ENCODE measurements around the gene RPRD1B.

The RPRD1B gene

GRCh38 chr20:38108986-38109541 is 75.5 kb downstream of the RPRD1B start:
- DNase-seq (ENCODE audit: low read depth): peak; percentile 73
- H3K4me3 ChIP-seq (ENCODE audit: low read depth, low read length): no peak overlapping the region
- TF ChIP-seq CTCF (conservative IDR thresholded peaks at IDR 0.05; ENCODE audit: low read depth, low read length): no peak

DNA sequence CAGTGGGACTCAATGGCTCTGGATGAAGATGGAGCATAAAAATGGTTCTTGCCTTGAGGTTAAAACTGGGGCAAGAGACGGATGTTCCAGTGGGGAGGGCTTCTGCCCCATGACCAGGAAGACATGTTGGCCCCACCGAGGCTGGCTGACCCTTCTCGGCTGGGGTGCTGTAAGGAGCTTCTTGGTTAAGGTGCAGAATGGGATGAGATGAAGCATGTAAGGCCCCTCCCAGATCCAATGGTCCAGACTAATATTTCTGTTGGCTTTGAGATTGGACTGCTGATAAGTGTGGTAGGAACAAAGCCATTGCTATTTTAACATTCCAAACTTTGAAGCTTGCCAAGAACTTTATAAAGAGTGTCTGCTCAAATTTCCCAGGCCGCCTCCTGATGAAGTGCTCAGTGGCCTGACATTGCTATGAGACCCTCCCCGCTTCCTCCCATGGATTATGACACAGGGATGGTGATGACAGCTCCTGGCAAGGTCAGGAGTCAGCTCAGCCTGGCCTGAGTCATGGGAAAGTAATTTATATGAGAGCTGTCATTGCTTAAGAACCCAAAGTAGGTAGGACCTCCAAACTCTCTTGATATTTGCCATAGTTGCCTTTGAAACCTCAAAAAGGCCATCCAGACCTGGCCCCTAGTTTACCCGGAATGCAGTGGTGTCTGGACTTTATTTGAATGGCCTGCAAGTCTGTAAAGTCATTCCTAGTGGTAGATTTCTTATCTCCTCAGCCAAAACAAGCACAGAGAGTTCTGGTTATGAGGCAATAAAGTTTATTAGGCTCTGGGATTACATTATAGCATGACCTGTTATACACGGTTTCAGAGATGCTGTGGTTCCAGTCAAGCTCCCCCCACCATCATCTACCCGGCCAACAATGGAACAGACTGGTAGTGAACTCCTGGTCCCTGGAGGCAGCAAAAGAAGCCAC is 76.3 kb downstream of the RPRD1B start:
- TF ChIP-seq CTCF (conservative IDR thresholded peaks at IDR 0.05; ENCODE audit: low read depth, low read length): no peak
- DNase-seq (ENCODE audit: low read depth): peak; percentile 97
- no peak overlapping the region for H3K4me3 ChIP-seq (ENCODE audit: low read depth, low read length)

- no peak for TF ChIP-seq CTCF (conservative IDR thresholded peaks at IDR 0.05; ENCODE audit: low read depth, low read length)
- no peak overlapping the region for H3K4me3 ChIP-seq (ENCODE audit: low read depth, low read length)
- DNase-seq (ENCODE audit: low read depth): no peak
These were observed 77.1 kb downstream of the RPRD1B start for GRCh38 chr20:38110525-38111178.

- DNase-seq (ENCODE audit: low read depth): no peak
- TF ChIP-seq CTCF (conservative IDR thresholded peaks at IDR 0.05; ENCODE audit: low read depth, low read length): no peak
- no peak overlapping the region for H3K4me3 ChIP-seq (ENCODE audit: low read depth, low read length)
These were observed 78.1 kb downstream of the RPRD1B start for GRCh38 chr20:38111366-38112232.

DNA sequence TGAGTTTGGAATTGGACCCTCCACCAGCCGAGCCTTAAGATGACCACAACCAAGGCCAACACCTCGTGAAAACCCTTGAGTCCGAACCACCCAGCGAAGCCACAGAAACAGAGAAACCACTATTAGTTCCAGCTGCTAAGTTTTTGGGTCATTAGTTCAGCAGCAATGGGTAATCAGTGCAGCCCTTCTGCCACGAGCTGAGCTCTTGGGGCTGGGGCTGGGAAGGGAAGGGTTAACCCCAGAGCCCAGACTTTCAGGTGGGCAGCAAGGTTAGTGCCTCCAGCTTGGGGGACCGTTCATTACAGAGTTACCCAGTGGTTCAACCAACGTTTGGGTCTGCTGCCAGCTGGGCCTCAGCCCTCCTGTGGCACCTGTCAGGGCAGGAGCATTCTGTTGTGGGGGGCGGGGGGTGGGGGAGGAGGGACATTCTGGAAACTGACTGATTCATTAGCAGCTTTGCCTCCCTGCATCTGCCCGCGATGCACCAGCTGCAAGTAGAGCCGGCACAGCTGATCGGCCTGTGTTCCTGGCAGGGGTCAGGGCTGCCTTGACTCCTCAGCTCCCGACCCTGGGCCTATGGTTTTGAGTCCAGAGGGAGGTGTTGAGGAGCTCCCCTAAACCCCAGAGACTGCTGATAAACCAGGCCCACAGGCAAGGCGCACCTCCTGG is 78.8 kb downstream of the RPRD1B start:
- TF ChIP-seq CTCF (conservative IDR thresholded peaks at IDR 0.05; ENCODE audit: low read depth, low read length): no peak
- DNase-seq (ENCODE audit: low read depth): no peak
- H3K4me3 ChIP-seq (ENCODE audit: low read depth, low read length): no peak overlapping the region

DNA sequence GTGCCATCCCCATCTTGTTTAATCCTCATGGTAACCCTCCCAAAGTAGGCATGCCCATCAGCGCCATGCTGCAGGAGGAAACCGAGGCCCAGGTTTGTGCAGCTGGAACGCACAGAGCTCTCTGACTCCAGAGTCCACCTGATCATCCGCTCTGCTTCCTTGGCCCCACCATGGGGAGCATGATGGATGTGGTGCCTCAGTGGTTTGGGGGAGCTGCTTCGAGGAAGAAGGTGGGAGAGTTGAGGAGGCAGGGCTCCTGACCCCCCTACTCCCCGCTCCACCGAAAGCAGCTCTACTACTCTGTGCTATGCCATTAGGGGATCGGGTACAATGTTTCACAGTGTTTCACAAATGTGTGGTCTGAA is 79.4 kb downstream of the RPRD1B start:
- H3K4me3 ChIP-seq (ENCODE audit: low read depth, low read length): no peak overlapping the region
- TF ChIP-seq CTCF (conservative IDR thresholded peaks at IDR 0.05; ENCODE audit: low read depth, low read length): no peak

More for the DNA sequence above, 79.4 kb downstream of the RPRD1B start:
- no peak for DNase-seq (ENCODE audit: low read depth)

Data from choroid plexus epithelial cell (primary cell).